ENCODE measurements around the gene HAGHL.

GRCh38 chr16:743794-744500 is 17.0 kb downstream of the HAGHL start:
- TF ChIP-seq, protein P1, sequence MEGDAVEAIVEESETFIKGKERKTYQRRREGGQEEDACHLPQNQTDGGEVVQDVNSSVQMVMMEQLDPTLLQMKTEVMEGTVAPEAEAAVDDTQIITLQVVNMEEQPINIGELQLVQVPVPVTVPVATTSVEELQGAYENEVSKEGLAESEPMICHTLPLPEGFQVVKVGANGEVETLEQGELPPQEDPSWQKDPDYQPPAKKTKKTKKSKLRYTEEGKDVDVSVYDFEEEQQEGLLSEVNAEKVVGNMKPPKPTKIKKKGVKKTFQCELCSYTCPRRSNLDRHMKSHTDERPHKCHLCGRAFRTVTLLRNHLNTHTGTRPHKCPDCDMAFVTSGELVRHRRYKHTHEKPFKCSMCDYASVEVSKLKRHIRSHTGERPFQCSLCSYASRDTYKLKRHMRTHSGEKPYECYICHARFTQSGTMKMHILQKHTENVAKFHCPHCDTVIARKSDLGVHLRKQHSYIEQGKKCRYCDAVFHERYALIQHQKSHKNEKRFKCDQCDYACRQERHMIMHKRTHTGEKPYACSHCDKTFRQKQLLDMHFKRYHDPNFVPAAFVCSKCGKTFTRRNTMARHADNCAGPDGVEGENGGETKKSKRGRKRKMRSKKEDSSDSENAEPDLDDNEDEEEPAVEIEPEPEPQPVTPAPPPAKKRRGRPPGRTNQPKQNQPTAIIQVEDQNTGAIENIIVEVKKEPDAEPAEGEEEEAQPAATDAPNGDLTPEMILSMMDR (conservative IDR thresholded peaks at IDR 0.05; ENCODE audit: low read depth in 2 of 2): peak; percentile 45 to 52
- TF ChIP-seq POLR2AphosphoS5 (IDR thresholded peaks at IDR 0.05; ENCODE audit: low read depth): no peak
